SW 1271 (cell line): ENCODE measurements around the gene HDHD3.
"Not testable (repeated sequence)": the region's sequence is repeated elsewhere in the genome, so short reads cannot be mapped to it uniquely, and the experiment has no call there.

Experiments used
- DNase-seq, 2 experiments: peaks; one replicate each; lab custom pipeline; 2025; lab: John Stamatoyannopoulos, UW

The HDHD3 gene

DNA sequence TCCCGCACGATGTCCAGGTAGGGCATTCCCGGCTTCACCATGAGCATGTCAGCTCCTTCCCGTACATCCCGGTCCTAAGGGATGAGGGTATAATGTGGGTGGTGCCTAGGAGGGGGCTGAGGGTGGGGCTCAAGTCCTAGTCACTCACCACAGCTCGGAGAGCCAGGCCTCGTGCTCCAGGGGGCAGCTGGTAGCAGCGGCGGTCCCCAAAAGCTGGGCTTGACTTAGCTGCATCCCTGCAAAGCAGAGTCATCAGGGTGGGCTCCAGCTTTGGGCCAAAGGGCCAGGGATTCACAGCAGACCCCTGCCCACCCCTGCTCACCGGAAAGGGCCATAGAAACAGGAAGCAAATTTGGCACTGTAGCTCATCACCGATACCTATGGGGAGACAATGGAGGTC, 12.7 kb upstream of the HDHD3 start:
- DNase-seq: no peak

DNA sequence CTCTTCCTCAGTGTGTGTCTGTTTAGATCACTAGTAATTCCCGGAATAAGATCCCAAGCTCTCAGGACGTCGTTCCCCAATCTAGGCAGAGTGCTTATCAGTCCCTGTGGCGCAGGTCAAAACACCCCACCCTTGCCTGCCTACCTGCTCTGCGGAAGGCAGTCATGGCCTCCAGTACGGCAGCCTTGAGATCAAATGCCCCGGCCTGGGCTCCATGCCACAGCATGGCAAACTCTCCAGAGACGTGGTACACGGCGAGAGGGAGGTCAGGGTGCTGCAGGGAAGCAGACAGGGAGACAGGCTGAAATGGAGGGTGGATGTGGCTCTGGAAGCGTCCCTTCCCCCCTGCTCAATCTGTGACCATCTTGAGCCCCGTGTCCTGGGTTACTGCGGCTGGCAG, 12.0 kb upstream of the HDHD3 start:
- no peak for DNase-seq

DNA sequence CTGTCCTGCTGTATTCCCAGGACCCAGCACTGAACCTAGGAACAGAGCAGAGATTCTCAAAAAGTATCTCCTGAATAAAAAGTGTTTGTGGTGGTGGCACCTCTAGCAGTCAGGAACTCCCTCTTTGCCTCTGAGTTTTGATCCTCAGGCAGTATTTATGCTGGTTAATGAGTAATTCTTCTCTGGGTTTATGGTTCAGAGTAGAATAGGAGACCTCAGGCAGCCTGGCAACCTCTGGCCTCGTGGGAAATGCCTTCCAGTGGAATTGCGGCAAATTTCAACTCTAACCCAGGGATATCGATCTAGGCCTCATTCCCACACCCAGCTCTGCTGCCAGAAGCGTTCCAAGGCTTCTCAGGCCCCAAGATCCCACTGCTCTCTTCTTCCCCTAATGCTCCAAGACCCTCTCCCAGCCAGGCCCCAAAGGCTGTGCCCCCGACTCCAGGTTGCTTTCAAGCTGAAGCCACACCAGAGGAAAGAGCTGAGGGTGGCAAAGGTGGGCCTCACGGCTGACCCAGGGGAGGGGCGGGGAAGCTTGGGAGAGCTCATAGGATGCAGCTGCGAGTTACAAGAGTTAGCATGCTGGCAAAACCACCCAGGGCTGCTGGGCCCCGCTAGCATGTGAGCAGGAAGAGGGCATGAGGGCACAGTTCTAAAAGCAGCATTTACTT, 10.9 kb upstream of the HDHD3 start:
- DNase-seq: no peak

DNA sequence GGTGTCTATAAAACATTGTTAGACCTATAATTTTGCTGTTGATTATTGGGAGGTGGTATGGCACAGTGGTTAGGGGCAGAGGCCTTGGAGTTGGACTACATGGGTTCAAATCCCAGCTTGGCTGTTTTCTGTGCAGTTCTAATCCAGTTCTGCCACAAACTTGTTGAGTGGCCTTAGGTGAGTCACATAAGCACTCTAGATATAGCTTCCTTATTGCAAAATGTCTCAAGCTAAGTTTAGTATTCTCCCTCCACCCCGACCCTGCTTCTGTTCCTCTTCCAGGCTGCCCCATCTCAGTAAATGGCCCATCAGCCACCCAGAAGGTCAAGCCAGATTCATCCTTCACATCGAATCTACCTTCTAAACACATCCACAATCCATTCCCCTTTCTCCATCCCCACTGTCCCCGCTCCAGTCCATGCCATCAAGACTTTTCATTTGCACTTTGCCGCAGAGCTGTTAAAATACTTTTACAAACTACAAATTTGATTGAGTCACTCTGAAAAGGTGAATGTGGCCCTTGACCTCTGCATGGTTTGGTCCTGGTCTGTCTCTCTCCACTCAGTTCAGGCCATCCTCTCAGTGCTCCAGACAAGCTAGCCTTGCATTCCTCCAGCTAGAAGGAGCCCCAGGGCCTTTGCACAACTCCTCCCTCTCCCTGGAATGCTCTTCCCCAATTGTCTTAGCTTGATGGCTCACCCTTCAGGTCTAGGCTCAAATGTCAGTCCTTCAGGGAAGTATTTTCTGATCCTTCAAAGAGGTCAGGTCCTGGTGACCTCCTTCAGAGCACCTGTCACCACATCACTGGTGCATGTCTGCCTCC, 10.0 kb upstream of the HDHD3 start:
- DNase-seq: no peak

DNA sequence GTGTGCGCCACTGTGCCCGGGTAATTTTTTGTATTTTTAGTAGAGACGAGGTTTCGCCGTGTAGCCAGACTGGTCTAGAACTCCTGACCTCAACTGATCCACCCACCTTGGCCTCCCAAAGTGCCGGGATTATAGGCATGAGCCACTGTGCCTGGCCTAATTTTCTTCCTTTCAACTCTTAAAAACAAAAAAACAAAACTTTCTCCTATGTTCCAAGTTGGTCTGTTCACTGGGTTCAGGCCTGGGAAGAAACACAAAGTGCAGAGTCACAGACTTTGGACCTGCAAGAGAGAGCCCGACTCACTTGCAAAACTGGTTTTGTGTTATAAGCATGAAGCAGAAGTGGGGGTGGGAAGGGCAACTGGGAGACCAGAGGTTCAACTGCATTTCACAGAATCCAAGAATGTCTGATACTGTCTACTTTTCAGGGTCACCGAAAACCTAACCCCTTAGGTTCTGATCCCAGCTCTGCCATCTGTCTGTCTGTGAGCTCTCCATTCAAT, 5.2 kb upstream of the HDHD3 start:
- DNase-seq: no peak

DNA sequence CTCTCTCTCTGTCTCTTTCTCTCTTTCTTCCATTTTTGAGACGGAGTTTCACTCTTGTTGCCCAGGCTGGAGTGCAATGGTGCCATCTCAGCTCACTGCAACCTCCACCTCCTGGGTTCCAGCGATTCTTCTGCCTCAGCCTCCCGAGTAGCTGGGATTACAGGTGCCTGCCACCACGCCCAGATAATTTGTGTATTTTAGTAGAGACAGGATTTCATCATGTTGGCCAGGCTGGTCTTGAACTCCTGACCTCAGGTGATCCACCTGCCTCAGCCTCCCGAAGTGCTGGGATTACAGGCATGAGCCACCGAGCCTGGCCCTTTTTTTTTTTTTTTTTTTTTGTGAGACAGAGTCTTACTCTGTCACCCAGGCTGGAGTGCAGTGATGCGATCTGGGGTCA, 4.7 kb upstream of the HDHD3 start:
- DNase-seq: not testable (repeated sequence)

DNA sequence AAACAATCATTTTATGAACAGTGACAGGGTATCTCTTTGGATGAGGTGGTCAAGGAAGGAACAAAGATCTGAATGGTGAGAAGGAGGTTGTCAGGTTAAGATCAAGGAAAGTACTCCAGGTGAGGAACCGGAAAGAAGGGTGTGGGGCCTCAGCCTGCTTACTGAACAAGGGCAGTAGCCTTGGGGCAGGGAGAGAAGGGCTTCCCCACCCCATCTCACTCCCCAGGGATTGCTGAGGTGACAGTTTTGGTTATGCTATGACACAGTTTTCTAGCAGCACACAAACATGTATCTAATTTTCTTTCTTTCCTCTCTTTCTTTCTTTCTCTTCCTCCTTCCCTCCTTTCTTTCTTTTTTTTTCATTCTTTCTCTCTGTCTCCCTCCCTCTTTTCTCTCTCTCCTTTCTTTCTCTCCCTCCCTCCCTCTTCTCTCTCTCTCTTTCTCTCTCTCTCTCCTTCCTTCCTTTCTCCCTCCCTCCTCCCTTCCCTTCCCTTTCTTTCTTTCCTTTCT, 4.1 kb upstream of the HDHD3 start:
- no peak for DNase-seq

DNA sequence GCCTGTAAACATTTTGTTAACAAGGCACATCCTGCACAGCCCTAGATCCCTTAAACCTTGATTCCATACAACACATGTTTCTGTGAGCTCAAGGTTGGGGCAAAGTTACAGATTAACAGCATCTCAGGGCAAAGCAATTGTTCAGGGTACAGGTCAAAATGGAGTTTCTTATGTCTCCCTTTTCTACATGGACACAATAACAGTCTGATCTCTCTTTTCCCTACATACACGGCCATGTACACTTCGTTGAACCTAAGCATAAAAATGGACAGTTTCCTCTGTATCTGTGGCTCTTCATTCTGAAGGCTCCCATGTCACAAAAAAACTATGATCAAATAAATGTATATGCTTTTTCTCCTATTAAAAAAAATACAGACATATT, 3.0 kb upstream of the HDHD3 start:
- DNase-seq: not testable (repeated sequence)

DNA sequence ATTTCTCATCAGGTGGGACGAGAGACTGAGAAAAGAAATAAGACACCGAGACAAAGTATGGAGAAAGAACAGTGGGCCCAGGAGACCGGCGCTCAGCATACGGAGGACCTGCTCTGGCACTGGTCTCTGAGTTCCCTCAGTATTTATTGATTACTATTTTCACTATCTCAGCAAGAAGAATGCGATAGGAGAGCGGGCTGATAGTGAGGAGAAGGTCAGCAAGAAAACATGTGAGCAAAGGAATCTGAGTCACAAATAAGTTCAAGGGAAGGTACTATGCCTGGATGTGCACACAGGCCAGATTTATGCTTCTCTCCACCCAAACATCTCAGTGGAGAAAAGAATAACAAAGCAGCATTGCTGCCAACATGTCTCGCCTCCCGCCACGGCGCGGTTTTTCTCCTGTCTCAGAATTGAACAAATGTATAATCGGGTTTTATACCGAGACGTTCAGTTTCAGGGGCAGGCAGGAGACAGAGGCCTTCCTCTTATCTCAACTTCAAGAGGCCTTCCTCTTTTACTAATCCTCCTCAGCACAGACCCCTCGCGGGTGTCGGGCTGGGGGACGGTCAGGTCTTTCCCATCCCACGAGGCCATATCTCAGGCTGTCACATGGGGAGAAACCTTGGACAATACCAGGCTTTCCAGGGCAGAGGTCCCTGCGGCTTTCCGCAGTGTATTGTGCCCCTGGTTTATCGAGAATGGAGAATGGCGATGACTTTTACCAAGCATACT, 2.5 kb upstream of the HDHD3 start:
- DNase-seq: not testable (repeated sequence)

DNA sequence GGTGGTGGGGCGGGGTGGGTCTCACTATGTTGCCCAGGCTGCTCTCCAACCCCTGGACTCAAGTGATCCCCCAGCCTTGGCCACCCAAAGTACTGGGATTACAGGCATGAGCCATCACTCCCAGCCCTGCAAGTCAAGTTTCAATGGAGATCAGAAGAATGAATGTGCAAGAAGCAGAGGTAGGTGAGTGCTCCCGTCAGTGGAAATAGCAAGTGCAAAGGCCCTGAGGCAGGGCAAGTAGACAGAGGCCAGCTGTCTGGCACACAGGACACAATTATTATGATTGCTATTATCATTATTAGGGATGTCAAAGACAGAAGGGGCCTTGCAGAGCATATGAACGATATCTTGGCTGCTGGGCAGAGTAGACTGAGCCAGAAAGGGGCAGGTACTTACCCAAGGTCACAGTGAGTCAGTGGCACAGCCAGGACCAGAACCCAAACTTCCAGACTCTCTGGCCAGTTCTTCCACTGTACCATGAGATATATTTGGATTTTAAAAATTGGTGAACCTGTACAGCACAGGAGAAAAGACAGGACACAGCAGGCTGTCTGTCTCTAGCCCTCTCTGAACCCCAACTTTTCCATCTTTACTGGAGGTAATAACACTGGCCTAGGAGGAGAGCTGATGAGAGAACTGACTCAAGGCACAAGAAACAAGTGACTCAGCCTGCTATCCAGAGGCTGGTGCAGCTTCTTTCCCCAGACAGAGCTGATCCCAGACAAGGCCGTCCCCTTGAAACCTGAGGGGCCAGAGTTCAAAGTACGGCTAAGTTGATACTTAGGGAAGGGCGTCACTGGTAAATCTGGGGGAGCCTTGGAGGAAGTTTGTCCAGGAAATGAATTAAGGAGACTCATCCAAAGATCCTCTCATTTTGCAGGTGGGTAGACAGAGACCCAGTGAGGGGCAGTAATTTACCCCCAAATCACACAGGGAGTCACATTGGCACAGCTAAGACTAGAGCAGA, 1.4 kb downstream of the HDHD3 start:
- no peak for DNase-seq

DNA sequence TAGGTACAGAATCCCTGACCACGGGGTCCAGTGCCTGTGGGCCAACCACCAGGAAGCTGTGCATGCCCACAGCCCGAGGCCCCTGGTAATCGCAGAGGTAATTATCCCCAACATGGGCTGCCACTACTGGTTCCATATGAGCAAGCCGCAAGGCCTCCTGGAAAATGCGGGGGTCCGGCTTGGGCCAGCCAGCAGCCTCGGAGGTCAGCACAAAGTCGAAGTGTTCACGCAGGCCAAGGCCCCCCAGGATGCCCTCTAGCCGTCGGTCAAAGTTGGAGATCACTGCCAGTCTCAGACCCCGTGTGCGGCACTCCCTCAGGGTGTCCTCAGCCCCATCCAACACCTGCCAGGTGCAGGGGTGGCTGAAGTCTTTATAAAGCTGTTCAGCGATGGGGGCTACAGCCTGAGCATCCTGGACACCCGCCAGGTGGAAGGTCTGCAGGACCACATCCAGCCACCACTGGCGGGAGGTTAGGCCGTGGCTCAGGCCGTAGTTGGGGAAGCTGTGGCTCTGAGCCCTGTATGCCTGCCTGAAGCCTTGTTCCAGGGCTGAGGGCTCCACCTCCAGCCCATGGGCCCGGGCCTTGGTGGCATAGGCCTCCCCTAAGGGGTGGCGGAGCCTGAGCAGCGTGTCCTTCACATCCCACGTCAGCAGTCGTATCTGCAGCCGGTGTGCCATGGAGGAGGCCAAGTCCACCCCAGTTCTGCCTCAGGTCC, 3.0 kb downstream of the HDHD3 start:
- no peak for DNase-seq

DNA sequence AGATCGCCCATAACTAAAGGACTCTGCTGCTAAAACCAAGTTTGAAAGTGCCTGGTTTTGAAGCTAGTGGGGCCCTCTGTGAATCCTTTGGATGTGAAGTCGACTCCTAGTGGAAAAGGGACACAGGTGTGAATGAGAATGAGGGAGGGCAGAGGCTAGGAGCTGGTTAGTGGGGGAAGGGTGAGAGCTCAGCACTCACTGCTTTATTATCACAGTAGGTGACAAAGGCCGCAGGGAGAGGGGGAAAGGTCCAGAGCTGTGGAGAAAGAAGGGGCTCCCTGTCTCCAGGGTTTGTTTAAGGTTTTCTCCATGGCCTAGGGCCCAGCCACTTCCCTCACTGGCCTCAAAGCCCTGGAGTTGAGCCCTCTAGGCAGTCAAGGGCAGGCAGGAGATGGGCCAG, 3.5 kb downstream of the HDHD3 start:
- no peak for DNase-seq

DNA sequence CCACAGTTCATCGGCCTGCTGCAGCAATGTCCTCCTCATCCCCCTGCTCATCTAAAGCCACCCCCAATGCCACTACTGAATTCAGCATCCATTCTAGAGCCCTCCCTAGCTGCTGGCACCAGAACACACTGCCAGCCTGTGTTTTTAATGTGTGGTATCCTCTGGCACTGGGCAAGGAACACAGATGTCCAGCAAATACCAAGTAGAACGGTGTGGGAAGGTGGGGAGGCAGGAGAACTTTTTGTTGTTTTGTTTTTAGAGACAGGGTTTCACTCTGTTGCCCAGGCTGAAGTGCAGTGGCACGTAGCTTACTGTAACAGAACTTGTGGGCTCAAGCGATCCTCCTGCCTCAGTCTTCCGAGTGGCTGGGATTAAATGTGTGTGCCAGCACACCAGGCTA, 4.7 kb downstream of the HDHD3 start:
- no peak for DNase-seq

DNA sequence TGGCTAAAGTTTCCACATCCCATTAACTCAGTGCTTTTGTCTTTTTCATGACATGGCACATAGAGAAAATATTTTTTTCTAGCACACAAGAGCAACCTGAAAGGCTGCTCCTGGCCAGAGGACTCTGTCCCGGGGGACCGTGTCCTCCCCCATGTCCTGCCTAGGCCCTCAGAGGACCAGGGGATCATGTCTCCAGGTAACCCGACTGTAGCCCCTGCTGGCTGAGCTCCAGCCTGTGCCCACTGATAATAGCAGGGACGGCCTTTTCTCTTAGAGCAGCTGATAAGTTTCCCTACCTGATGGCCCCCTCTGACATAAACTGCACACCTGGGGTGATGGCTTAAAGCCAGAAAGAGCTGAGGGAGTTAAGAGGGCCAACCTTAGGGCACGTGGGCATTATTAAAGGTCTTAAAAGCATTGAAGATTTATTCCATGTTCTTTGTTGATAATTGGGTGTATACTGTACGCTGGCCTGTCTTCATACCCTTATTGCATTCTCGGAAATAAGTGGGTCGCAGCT, 5.9 kb downstream of the HDHD3 start:
- no peak for DNase-seq

DNA sequence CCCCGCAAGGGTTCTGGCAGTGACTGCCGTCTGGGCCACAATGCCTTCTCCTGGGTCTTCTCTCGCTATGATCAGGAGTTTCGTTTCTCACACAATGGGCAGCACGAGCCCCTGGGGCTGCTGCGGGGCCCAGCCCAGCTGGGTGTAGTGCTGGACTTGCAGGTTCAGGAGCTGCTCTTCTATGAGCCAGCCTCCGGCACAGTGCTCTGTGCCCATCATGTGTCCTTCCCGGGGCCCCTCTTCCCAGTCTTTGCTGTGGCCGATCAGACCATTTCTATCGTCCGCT, 7.0 kb downstream of the HDHD3 start:
- DNase-seq: no peak

DNA sequence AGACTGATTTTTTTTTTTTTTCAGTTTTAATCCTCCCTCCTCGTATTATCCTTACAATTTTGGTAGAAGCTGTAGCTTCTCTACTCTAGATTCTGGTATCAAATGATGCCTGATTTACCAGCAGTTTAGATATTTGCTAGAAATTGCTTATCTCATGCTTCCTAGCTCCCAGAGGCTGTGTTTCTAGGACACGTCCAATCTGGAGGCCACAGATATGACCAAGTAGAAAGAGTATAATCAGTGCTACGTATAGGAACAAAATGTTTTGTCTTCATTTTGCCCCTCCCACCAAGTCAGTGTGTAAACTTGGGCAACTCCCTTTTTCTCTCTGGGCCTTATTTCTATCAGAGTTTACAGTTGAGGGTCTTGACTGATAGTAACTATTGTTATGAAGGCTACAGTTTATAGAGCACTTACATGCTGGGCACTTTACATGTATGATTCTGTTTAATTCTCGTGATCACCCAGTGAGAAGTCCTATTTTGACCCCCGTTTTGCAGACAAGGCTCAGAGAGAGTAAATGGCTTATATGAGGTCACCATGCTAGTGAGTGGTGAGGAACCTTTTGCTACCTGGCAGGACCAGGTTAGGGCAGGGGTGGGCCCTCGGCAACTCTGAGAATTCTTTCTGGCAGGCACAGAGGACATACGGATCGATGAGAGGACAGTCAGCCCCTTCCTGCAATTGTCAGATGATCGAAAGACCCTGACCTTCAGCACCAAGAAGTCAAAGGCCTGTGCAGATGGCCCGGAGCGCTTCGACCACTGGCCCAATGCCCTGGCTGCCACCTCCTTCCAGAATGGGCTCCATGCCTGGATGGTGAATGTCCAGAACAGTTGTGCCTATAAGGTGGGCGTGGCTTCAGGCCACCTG, 7.6 kb downstream of the HDHD3 start:
- DNase-seq: no peak

DNA sequence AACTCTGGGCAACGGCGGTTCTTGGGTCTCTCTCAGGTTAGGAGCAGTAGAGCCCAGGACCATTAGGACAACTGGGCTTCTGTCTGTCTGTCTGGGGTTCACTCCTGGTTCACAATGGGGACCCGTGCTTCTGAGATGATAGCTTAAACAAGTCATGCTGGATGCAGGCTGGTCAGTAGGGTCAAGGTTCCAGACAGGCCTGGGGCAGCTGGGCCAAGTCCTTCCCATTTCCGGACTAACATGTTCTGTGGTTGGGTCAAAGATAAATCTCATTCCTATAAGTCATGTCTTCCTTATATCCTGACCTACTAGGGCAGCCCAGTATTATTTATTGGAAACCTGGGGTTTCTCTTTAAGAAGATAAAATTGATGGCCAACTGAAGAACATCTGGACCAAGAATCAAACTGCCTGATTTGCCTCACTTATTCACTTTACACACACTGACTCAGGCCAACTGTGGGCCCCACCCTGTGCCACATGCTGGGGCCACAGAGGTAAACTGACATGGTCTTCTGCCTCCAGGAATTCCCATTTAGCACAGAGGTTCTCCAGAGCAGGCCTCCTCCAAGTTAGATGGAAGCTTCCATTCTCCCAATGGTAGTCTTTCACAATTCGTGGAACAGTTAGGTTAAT, 8.3 kb downstream of the HDHD3 start:
- no peak for DNase-seq

DNA sequence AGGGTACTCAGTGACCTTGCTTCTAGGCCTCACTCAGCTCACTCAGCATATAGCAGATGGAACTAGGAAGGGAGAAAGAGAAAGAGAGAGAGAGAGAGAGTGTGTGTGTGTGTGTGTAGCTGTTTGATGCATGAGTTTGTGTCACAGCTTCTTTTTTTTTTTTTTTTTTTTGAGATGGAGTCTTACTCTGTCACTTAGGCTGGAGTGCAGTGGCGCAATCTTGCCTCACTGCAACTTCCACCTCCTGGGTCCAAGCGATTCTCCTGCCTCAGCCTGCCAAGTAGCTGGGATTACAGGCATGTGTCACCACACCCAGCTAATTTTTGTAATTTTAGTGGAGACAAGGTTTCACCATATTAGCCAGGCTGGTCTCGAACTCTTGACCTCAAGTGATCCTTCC, 11.1 kb downstream of the HDHD3 start:
- not testable (repeated sequence) for DNase-seq

DNA sequence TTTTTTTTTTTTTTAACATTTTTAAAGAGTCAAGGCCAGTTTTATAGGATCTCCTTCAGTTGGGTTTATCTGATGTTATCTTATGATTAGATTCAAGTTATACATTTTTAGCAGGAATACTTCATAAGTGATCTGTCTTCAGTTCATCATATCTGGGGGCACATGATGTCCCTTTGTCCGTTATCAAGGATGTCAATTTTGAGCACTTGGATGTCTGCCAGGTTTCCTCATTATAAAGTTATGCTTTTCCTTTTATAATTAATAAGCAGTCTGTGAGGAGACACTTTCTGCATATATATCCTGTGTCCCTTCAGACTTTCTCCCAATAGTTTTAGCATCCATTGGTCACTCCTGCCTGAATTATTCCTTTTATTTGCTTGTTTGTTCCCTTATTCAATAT, 11.8 kb downstream of the HDHD3 start:
- no peak for DNase-seq
